ENCODE measurements around the gene R3HCC1L.

The R3HCC1L gene

GRCh38 chr10:98086837-98087708, 47.4 kb upstream of the R3HCC1L start (continued):
- TF ChIP-seq PATZ1 (CRISPR knock-in tag; IDR thresholded peaks at IDR 0.05; ENCODE audit: borderline replicate concordance) = no peak
- TF ChIP-seq TCF4 (CRISPR knock-in tag; IDR thresholded peaks at IDR 0.05; ENCODE audit: borderline replicate concordance) = no peak
- TF ChIP-seq ARNTL (CRISPR knock-in tag; IDR thresholded peaks at IDR 0.05; ENCODE audit: borderline replicate concordance, low read depth) = no peak

- no peak for ATAC-seq
- TF ChIP-seq PPARA (CRISPR knock-in tag; IDR thresholded peaks at IDR 0.05; ENCODE audit: borderline replicate concordance) (no peak), PATZ1 (CRISPR knock-in tag; IDR thresholded peaks at IDR 0.05; ENCODE audit: borderline replicate concordance) (no peak), GLIS3 (CRISPR knock-in tag; IDR thresholded peaks at IDR 0.05) (no peak), ZFP3 (CRISPR knock-in tag; IDR thresholded peaks at IDR 0.05) (no peak), TCF4 (CRISPR knock-in tag; IDR thresholded peaks at IDR 0.05; ENCODE audit: borderline replicate concordance) (no peak), TOX (CRISPR knock-in tag; IDR thresholded peaks at IDR 0.05; ENCODE audit: borderline replicate concordance) (no peak), ZNF8 (CRISPR knock-in tag; IDR thresholded peaks at IDR 0.05) (no peak)
Measured at GRCh38 chr10:98088186-98088971, 46.1 kb upstream of the R3HCC1L start.

GRCh38 chr10:98090822-98091221, 43.6 kb upstream of the R3HCC1L start:
- ATAC-seq = no peak
- TF ChIP-seq ZFP3 (CRISPR knock-in tag; IDR thresholded peaks at IDR 0.05) (no peak), ESRRG (CRISPR knock-in tag; IDR thresholded peaks at IDR 0.05) (no peak), ISL1 (CRISPR knock-in tag; IDR thresholded peaks at IDR 0.05) (no peak), ZFP30 (CRISPR knock-in tag; IDR thresholded peaks at IDR 0.05) (no peak), ARNTL (CRISPR knock-in tag; IDR thresholded peaks at IDR 0.05; ENCODE audit: borderline replicate concordance, low read depth) (no peak), GLIS3 (CRISPR knock-in tag; IDR thresholded peaks at IDR 0.05) (no peak), CREB5 (CRISPR knock-in tag; IDR thresholded peaks at IDR 0.05; ENCODE audit: low read depth) (no peak)

GRCh38 chr10:98096316-98096715, 38.1 kb upstream of the R3HCC1L start:
- no peak for ATAC-seq
- TF ChIP-seq ISL1 (CRISPR knock-in tag; IDR thresholded peaks at IDR 0.05) (no peak), TOX (CRISPR knock-in tag; IDR thresholded peaks at IDR 0.05; ENCODE audit: borderline replicate concordance) (no peak), ESRRG (CRISPR knock-in tag; IDR thresholded peaks at IDR 0.05) (no peak), ARNTL (CRISPR knock-in tag; IDR thresholded peaks at IDR 0.05; ENCODE audit: borderline replicate concordance, low read depth) (no peak), TCF4 (CRISPR knock-in tag; IDR thresholded peaks at IDR 0.05; ENCODE audit: borderline replicate concordance) (no peak), OSR1 (CRISPR knock-in tag; IDR thresholded peaks at IDR 0.05) (no peak), RARB (CRISPR knock-in tag; IDR thresholded peaks at IDR 0.05) (no peak), ZNF70 (CRISPR knock-in tag; IDR thresholded peaks at IDR 0.05) (no peak), PATZ1 (CRISPR knock-in tag; IDR thresholded peaks at IDR 0.05; ENCODE audit: borderline replicate concordance) (no peak), ZC3H10 (CRISPR knock-in tag; IDR thresholded peaks at IDR 0.05) (no peak), CSDC2 (CRISPR knock-in tag; IDR thresholded peaks at IDR 0.05) (no peak), ZFP30 (CRISPR knock-in tag; IDR thresholded peaks at IDR 0.05) (no peak), CREB5 (CRISPR knock-in tag; IDR thresholded peaks at IDR 0.05; ENCODE audit: low read depth) (no peak), PPARA (CRISPR knock-in tag; IDR thresholded peaks at IDR 0.05; ENCODE audit: borderline replicate concordance) (no peak), ZNF565 (CRISPR knock-in tag; conservative IDR thresholded peaks at IDR 0.05; ENCODE audit: low read depth) (no peak), TSHZ2 (CRISPR knock-in tag; IDR thresholded peaks at IDR 0.05) (no peak), ZFP3 (CRISPR knock-in tag; IDR thresholded peaks at IDR 0.05) (no peak), GLIS3 (CRISPR knock-in tag; IDR thresholded peaks at IDR 0.05) (no peak)
